Activated T-cell treated with anti-CD3 and anti-CD28 coated beads, Interleukin-2, amount 50 U/mL, for 1 hour (primary cell): ENCODE data around the gene ACP6.
"Not testable (repeated sequence)": the region's sequence is repeated elsewhere in the genome, so short reads cannot be mapped to it uniquely, and the experiment has no call there.

Experiments
- DNase-seq: peaks from one replicate; pipeline ENCODE4 v3.0.0-alpha.2; 2020

Gene ACP6

DNA sequence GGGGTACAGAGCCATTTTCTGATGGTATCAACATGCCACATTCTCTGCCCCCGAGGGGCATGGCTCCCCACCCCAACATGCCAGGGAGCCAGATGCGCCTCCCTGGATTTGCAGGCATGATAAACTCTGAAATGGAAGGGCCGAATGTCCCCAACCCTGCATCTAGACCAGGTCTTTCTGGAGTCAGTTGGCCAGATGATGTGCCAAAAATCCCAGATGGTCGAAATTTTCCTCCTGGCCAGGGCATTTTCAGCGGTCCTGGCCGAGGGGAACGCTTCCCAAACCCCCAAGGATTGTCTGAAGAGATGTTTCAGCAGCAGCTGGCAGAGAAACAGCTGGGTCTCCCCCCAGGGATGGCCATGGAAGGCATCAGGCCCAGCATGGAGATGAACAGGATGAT lies 50.6 kb downstream of the ACP6 start:
- no peak for DNase-seq

- DNase-seq: no peak
Measured at GRCh38 chr1:147618771-147619170, 51.6 kb downstream of the ACP6 start.

DNA sequence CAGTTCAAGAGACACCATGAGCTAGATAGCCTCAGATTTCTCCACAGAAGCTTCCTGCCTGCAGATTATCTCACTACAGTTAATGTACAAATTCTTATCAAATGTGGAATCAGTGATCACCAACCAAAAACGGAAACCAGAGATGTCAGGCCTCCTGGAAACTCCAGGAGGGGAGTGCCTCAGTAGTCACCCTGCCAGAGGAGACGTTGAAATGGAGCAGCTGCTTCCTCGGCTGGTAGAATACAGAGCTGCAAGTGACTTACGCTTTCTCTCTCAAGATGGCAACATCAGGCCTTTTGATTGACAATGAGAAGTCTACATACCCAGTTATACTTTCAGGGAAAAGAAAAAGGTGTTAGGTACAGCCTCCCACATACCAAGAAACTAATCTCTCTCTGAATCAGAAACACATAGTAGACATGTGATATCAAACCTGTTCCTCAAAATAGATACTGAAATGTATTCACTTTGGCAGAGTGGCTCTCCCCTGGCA lies 52.2 kb downstream of the ACP6 start:
- DNase-seq: no peak

- DNase-seq: not testable (repeated sequence)
Measured at GRCh38 chr1:147614966-147615365, 55.4 kb downstream of the ACP6 start.

GRCh38 chr1:147613506-147613905 lies 56.8 kb downstream of the ACP6 start:
- no peak for DNase-seq

- no peak for DNase-seq
Measured at GRCh38 chr1:147612366-147612765, 58.0 kb downstream of the ACP6 start.

DNA sequence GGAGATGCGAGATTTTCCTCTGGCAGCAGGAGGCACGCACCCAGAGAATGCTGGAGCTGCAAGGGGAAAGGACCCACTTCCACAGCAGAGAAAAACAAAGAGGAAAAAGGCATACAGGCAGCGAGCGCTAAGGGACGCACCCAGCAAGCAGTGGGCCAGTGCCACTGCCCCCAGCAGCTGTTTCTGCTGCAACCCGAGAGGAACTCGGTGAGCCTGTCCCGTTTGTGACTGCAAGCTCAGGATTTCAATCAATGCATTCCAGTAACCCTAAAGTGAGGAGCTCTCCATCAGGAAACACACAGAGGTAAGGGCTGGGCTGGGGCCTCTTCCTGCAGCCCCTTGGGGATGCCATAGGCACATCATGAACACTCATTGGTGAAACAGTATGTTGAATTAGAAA lies 58.7 kb downstream of the ACP6 start:
- DNase-seq: no peak

DNA sequence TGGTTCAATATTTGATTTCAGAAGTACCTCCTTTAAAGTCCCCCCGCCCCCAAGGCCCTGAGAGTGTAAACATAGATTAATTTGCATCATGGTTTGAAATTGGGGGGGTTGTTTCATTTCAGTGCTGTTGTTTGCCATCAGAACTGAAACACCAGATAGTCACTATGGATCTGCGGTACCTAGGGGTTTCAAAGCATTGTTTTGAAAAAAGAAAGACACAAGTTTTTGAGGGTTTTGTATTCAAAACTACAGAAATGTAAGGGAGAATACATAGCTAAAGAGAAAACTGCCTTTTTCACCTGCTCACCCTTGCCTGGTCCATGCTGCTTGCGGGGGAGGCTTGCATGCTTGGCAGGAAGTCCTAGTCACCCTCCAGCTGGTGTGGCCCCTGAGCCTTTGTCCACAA lies 59.3 kb downstream of the ACP6 start:
- no peak for DNase-seq

DNA sequence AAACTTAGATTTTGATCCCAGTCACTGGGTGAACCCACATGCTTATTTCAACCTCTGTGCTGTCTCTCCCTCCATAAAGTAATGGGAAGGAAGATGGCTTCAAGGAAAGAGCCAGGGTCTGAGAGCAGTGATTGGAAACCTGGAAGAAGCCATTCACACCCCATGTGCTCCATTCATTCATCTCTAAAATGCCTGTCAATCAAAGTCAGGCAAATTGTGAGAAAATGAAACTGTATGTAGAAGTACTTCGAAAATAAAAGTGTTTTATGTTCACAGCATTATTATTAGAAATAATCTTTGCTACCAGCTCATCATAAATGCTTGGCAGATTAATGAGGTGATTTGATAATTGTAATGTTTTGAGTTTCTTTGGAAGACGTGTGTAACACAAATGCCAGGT lies 61.0 kb downstream of the ACP6 start:
- no peak for DNase-seq

- no peak for DNase-seq
Measured at GRCh38 chr1:147608596-147608995, 61.7 kb downstream of the ACP6 start.

DNA sequence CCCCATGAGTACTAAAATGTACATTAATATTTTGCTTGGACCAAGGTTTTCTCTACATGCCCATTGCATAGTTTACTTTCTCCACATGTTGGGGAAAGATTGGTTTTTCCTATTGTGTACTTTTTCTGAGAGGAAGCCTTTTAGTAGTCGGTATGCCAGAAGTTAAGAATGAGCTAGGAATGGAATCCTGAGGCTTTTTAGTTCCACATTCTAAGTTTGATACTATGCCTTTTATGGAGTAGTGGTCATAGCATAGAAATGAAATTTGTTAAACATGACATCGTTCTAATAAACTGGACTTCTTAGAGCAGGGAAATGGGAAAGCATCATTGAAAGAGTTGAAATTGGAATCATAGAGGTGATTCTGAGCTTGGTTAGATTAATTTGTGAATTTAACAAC lies 64.7 kb downstream of the ACP6 start:
- DNase-seq: no peak

- DNase-seq: no peak
Measured at GRCh38 chr1:147603986-147604385, 66.3 kb downstream of the ACP6 start.

- no peak for DNase-seq
Measured at GRCh38 chr1:147600119-147601111, 69.9 kb downstream of the ACP6 start.

GRCh38 chr1:147599362-147600118 lies 70.8 kb downstream of the ACP6 start:
- DNase-seq: peak; percentile 96

- peak; percentile 57 for DNase-seq
Measured at GRCh38 chr1:147598621-147599361, 71.5 kb downstream of the ACP6 start.

- DNase-seq: no peak
Measured at GRCh38 chr1:147597010-147597409, 73.3 kb downstream of the ACP6 start.
